ENCODE results near the gene PADI2.
A peak's percentile ranks its signal among the peaks of the same experiment; 100 is the strongest.

The PADI2 gene

DNA sequence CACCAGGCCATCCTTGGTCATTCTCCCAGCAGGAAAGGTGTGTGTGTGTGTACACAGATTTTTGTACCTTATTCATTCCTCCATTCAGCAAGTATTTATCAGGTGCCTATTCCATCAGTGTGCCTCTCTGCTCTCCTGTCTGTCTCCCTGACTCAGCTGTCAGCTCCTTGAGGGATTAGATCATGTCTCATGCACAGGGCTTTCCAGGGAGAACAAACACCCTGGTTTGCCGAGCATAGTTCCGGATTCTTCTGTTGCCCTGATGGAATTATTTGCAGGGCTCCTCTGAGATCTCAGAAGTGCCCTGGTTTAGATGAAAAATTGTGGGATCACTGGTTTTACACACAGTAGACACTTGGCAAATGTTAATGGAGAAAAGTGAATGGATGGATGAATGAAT, 57.4 kb downstream of the PADI2 start:
- no peak overlapping the region for H3K27ac ChIP-seq (ENCODE audit: low read depth, low read length)
- H3K4me2 ChIP-seq (ENCODE audit: low read length): no peak overlapping the region
- H3K36me3 ChIP-seq (ENCODE audit: control insufficient read depth, low read length): no peaks in the 10 kb centered on the region
- H3K9me3 ChIP-seq (ENCODE audit: control insufficient read depth, insufficient read depth, low read length): no peaks in the 10 kb centered on the region
- no peaks in the 10 kb centered on the region for H3K9me2 ChIP-seq (replicated peaks; ENCODE audit: control insufficient read depth, low read length)
- no peaks in the 10 kb centered on the region for H4K20me1 ChIP-seq (ENCODE audit: control insufficient read depth, insufficient read depth, low read depth, low read length)
- TF ChIP-seq, protein P1, sequence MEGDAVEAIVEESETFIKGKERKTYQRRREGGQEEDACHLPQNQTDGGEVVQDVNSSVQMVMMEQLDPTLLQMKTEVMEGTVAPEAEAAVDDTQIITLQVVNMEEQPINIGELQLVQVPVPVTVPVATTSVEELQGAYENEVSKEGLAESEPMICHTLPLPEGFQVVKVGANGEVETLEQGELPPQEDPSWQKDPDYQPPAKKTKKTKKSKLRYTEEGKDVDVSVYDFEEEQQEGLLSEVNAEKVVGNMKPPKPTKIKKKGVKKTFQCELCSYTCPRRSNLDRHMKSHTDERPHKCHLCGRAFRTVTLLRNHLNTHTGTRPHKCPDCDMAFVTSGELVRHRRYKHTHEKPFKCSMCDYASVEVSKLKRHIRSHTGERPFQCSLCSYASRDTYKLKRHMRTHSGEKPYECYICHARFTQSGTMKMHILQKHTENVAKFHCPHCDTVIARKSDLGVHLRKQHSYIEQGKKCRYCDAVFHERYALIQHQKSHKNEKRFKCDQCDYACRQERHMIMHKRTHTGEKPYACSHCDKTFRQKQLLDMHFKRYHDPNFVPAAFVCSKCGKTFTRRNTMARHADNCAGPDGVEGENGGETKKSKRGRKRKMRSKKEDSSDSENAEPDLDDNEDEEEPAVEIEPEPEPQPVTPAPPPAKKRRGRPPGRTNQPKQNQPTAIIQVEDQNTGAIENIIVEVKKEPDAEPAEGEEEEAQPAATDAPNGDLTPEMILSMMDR (IDR thresholded peaks at IDR 0.05; ENCODE audit: low read depth, low read length, poor library complexity, severe bottlenecking): no peak
- no peak for TF ChIP-seq EZH2phosphoT487 (IDR thresholded peaks at IDR 0.05; ENCODE audit: borderline replicate concordance, low read length)
- H3K27me3 ChIP-seq (ENCODE audit: control insufficient read depth, low read length): no peaks in the 10 kb centered on the region; the same call in 1 of the 2 replicates
- H3K79me2 ChIP-seq (ENCODE audit: control insufficient read depth, low read length): no peaks in the 10 kb centered on the region
- H3K4me3 ChIP-seq (ENCODE audit: low read length): no peak overlapping the region
- H3F3A ChIP-seq (ENCODE audit: control insufficient read depth, insufficient read depth): no peaks in the 10 kb centered on the region; the same call in 1 of the 2 replicates
- H3K4me1 ChIP-seq (ENCODE audit: control insufficient read depth, low read length): peaks cover 18% of the 10 kb centered on the region

DNA sequence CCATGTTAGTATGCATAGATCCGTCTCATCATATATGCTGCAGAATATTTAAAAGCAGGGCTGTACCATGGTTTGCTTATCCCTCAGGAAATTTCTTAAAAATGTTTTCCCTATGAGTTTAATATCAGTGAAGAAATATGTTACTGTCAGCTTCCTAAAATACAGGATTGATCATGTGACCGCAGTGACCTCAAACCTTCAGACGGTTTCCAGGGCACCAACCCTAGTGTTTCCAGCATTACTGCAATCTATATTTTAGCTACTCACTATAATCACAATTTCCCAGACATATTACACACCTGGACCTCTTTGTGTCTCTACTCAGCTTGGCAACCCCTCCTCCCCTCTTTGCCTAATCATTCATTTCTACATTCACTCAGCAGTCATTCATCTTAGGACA, 57.8 kb downstream of the PADI2 start:
- Histone ChIP-seq H3F3A (ENCODE audit: control insufficient read depth, insufficient read depth) (no peaks in the 10 kb centered on the region; the same call in 1 of the 2 replicates), H3K79me2 (ENCODE audit: control insufficient read depth, low read length) (no peaks in the 10 kb centered on the region), H4K20me1 (ENCODE audit: control insufficient read depth, insufficient read depth, low read depth, low read length) (no peaks in the 10 kb centered on the region), H3K9me3 (ENCODE audit: control insufficient read depth, insufficient read depth, low read length) (no peaks in the 10 kb centered on the region), H3K36me3 (ENCODE audit: control insufficient read depth, low read length) (no peaks in the 10 kb centered on the region), H3K4me3 (ENCODE audit: low read length) (no peak overlapping the region), H3K27ac (ENCODE audit: low read depth, low read length) (no peak overlapping the region), H3K4me1 (ENCODE audit: control insufficient read depth, low read length) (peaks cover 18% of the 10 kb centered on the region), H3K4me2 (ENCODE audit: low read length) (no peak overlapping the region), H3K27me3 (ENCODE audit: control insufficient read depth, low read length) (no peaks in the 10 kb centered on the region; the same call in 1 of the 2 replicates), H3K9me2 (replicated peaks; ENCODE audit: control insufficient read depth, low read length) (no peaks in the 10 kb centered on the region)
- TF ChIP-seq, protein P1 (IDR thresholded peaks at IDR 0.05; ENCODE audit: low read depth, low read length, poor library complexity, severe bottlenecking): no peak
- TF ChIP-seq EZH2phosphoT487 (IDR thresholded peaks at IDR 0.05; ENCODE audit: borderline replicate concordance, low read length): no peak

DNA sequence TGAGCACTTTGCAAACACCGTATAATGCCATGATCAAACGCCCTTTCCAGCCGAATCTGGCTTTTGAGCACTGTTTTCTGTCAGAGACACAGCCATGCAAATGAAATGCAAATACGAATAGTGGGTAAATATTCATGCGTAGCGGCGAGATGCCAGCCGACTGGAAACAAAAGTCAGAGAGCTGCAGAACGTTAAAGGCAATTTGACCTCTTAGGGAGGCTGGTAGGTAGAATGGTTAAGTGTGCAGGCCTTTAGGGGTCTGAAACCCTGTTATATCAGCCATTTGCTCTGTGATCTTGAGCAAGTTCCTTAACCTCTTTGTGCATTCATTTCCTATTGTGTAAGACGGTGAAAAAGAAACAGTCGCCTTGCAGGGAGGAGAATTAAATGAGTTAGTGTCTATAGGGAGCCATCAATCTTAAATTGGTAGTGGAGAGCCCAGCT, 58.9 kb downstream of the PADI2 start:
- no peaks in the 10 kb centered on the region for H4K20me1 ChIP-seq (ENCODE audit: control insufficient read depth, insufficient read depth, low read depth, low read length)
- no peaks in the 10 kb centered on the region for H3K9me3 ChIP-seq (ENCODE audit: control insufficient read depth, insufficient read depth, low read length)
- peak overlapping the region; percentile 33 for H3K4me3 ChIP-seq (ENCODE audit: low read length)
- no peaks in the 10 kb centered on the region for H3K9me2 ChIP-seq (replicated peaks; ENCODE audit: control insufficient read depth, low read length)
- no peaks in the 10 kb centered on the region for H3K36me3 ChIP-seq (ENCODE audit: control insufficient read depth, low read length)
- no peaks in the 10 kb centered on the region; the same call in 1 of the 2 replicates for H3K27me3 ChIP-seq (ENCODE audit: control insufficient read depth, low read length)
- H3K79me2 ChIP-seq (ENCODE audit: control insufficient read depth, low read length): no peaks in the 10 kb centered on the region
- H3F3A ChIP-seq (ENCODE audit: control insufficient read depth, insufficient read depth): no peaks in the 10 kb centered on the region; the same call in 1 of the 2 replicates
- H3K4me2 ChIP-seq (ENCODE audit: low read length): peak overlapping the region; percentile 62
- H3K4me1 ChIP-seq (ENCODE audit: control insufficient read depth, low read length): peaks cover 18% of the 10 kb centered on the region
- TF ChIP-seq, protein P1 (IDR thresholded peaks at IDR 0.05; ENCODE audit: low read depth, low read length, poor library complexity, severe bottlenecking): no peak
- TF ChIP-seq EZH2phosphoT487 (IDR thresholded peaks at IDR 0.05; ENCODE audit: borderline replicate concordance, low read length): no peak
- no peak overlapping the region for H3K27ac ChIP-seq (ENCODE audit: low read depth, low read length)
